Measurements from ENCODE around the gene MAD1L1. TPM values are rescaled to one million over a fixed set of nuclear protein-coding genes. Genes with fewer than 3 reads are reported as not detected.
"Not testable (repeated sequence)": the region's sequence is repeated elsewhere in the genome, so short reads cannot be mapped to it uniquely, and the experiment has no call there.

MAD1L1 gene
- total RNA-seq, 2 experiments from 2014 or later: 58.3 to 65.3 TPM

GRCh38 chr7:1883031-1883761, 349.5 kb downstream of the MAD1L1 start:
- Histone ChIP-seq H3K4me1 (ENCODE audit: insufficient read depth, low read length, poor library complexity, severe bottlenecking) (no peaks in the 10 kb centered on the region), H2AFZ (ENCODE audit: low read length) (no peak overlapping the region), H4K20me1 (ENCODE audit: insufficient read depth, low read length) (no peaks in the 10 kb centered on the region), H3K36me3 (ENCODE audit: insufficient read depth, low read length) (peaks cover 13% of the 10 kb centered on the region), H3K79me2 (ENCODE audit: insufficient read depth, low read depth, low read length) (no peaks in the 10 kb centered on the region), H3K27ac (ENCODE audit: low read depth, low read length, poor library complexity, severe bottlenecking) (no peak overlapping the region), H3K9me2 (ENCODE audit: insufficient read depth, low read length) (no peaks in the 10 kb centered on the region), H3K4me3 (ENCODE audit: low read depth, low read length, poor library complexity, severe bottlenecking) (no peak overlapping the region), H3K9me3 (ENCODE audit: low read length) (peaks cover under 1% of the 10 kb centered on the region; the same call in 1 of the 2 replicates), H3K4me2 (ENCODE audit: low read length) (no peak overlapping the region)
- intact Hi-C loops (cut with micrococcal nuclease; ENCODE audit: unreplicated experiment): no loop called here
- no TSS peak for BruUV-seq (replicated peaks)
- DNase-seq (ENCODE audit: low spot score): no peak
- ChIA-PET POLR2A (interaction anchor here (0.6 kb wide), 3 partner anchors 291 to 1164 kb away, joined by 3 to 5 read pairs (median 4); no protein-coding TSS in a partner anchor), CTCF (ENCODE audit: unreplicated experiment) (interaction anchor here (0.6 kb wide), 2 partner anchors 27 to 109 kb away, joined by 5 to 8 read pairs; no protein-coding TSS in a partner anchor)
- TF ChIP-seq CTCF (conservative IDR thresholded peaks at IDR 0.05; ENCODE audit: low read length): no peak
- TF ChIP-seq EZH2phosphoT487 (IDR thresholded peaks at IDR 0.05; ENCODE audit: borderline replicate concordance, low read depth, low read length): no peak

GRCh38 chr7:1882451-1882850, 350.3 kb downstream of the MAD1L1 start:
- no peak overlapping the region for H3K27ac ChIP-seq (ENCODE audit: low read depth, low read length, poor library complexity, severe bottlenecking)
- no peak for DNase-seq (ENCODE audit: low spot score)
- no peak for TF ChIP-seq EZH2phosphoT487 (IDR thresholded peaks at IDR 0.05; ENCODE audit: borderline replicate concordance, low read depth, low read length)
- TF ChIP-seq CTCF (conservative IDR thresholded peaks at IDR 0.05; ENCODE audit: low read length): no peak
- no peaks in the 10 kb centered on the region for H3K79me2 ChIP-seq (ENCODE audit: insufficient read depth, low read depth, low read length)
- H3K4me2 ChIP-seq (ENCODE audit: low read length): no peak overlapping the region
- no peak overlapping the region for H3K4me3 ChIP-seq (ENCODE audit: low read depth, low read length, poor library complexity, severe bottlenecking)
- H4K20me1 ChIP-seq (ENCODE audit: insufficient read depth, low read length): no peaks in the 10 kb centered on the region
- BruUV-seq (replicated peaks): no TSS peak
- H3K9me3 ChIP-seq (ENCODE audit: low read length): peaks cover 6% of the 10 kb centered on the region; the same call in 1 of the 2 replicates
- H2AFZ ChIP-seq (ENCODE audit: low read length): no peak overlapping the region
- peaks cover 6% of the 10 kb centered on the region for H3K36me3 ChIP-seq (ENCODE audit: insufficient read depth, low read length)
- POLR2A ChIA-PET: interaction anchor here (0.6 kb wide), 2 partner anchors 290 to 1163 kb away, joined by 4 to 5 read pairs; no protein-coding TSS in a partner anchor
- H3K9me2 ChIP-seq (ENCODE audit: insufficient read depth, low read length): no peaks in the 10 kb centered on the region
- H3K4me1 ChIP-seq (ENCODE audit: insufficient read depth, low read length, poor library complexity, severe bottlenecking): no peaks in the 10 kb centered on the region
- intact Hi-C loops (cut with micrococcal nuclease; ENCODE audit: unreplicated experiment): no loop called here
- CTCF ChIA-PET (ENCODE audit: unreplicated experiment): interaction anchor here (0.6 kb wide), 1 partner anchor 28 kb away, joined by 8 read pairs; no protein-coding TSS in a partner anchor

- Histone ChIP-seq H3K79me2 (ENCODE audit: insufficient read depth, low read depth, low read length) (no peaks in the 10 kb centered on the region), H3K4me3 (ENCODE audit: low read depth, low read length, poor library complexity, severe bottlenecking) (no peak overlapping the region), H3K9me2 (ENCODE audit: insufficient read depth, low read length) (no peaks in the 10 kb centered on the region), H3K36me3 (ENCODE audit: insufficient read depth, low read length) (peaks cover under 1% of the 10 kb centered on the region), H4K20me1 (ENCODE audit: insufficient read depth, low read length) (no peaks in the 10 kb centered on the region), H3K27ac (ENCODE audit: low read depth, low read length, poor library complexity, severe bottlenecking) (no peak overlapping the region), H3K4me2 (ENCODE audit: low read length) (no peak overlapping the region), H2AFZ (ENCODE audit: low read length) (no peak overlapping the region), H3K9me3 (ENCODE audit: low read length) (peaks cover 6% of the 10 kb centered on the region; the same call in 1 of the 2 replicates), H3K4me1 (ENCODE audit: insufficient read depth, low read length, poor library complexity, severe bottlenecking) (no peaks in the 10 kb centered on the region)
- no peak for TF ChIP-seq EZH2phosphoT487 (IDR thresholded peaks at IDR 0.05; ENCODE audit: borderline replicate concordance, low read depth, low read length)
- TF ChIP-seq CTCF (conservative IDR thresholded peaks at IDR 0.05; ENCODE audit: low read length): no peak
- DNase-seq (ENCODE audit: low spot score): no peak
- intact Hi-C loops (cut with micrococcal nuclease; ENCODE audit: unreplicated experiment): no loop called here
- BruUV-seq (replicated peaks): no TSS peak
- ChIA-PET CTCF (ENCODE audit: unreplicated experiment) (no interaction called here), POLR2A (interaction anchor here (0.5 kb wide), 1 partner anchor 176 kb away, joined by 4 read pairs; no protein-coding TSS in a partner anchor)
Measured at GRCh38 chr7:1881946-1882345, 350.8 kb downstream of the MAD1L1 start.

GRCh38 chr7:1876641-1877040, 356.1 kb downstream of the MAD1L1 start:
- H3K9me2 ChIP-seq (ENCODE audit: insufficient read depth, low read length); H3K4me2 ChIP-seq (ENCODE audit: low read length); CTCF ChIA-PET (ENCODE audit: unreplicated experiment); intact Hi-C loops (cut with micrococcal nuclease; ENCODE audit: unreplicated experiment); H3K27ac ChIP-seq (ENCODE audit: low read depth, low read length, poor library complexity, severe bottlenecking); H4K20me1 ChIP-seq (ENCODE audit: insufficient read depth, low read length); BruUV-seq (replicated peaks); H3K4me1 ChIP-seq (ENCODE audit: insufficient read depth, low read length, poor library complexity, severe bottlenecking); DNase-seq (ENCODE audit: low spot score); H3K36me3 ChIP-seq (ENCODE audit: insufficient read depth, low read length); H3K79me2 ChIP-seq (ENCODE audit: insufficient read depth, low read depth, low read length); H3K4me3 ChIP-seq (ENCODE audit: low read depth, low read length, poor library complexity, severe bottlenecking); H3K9me3 ChIP-seq (ENCODE audit: low read length); POLR2A ChIA-PET; H2AFZ ChIP-seq (ENCODE audit: low read length): not testable (repeated sequence)

All from OCI-LY7 (cell line).